Measurements from ENCODE around the gene AP1AR. TPM values are rescaled to one million over a fixed set of nuclear protein-coding genes. Genes with fewer than 3 reads are reported as not detected.

AP1AR gene, protein sequence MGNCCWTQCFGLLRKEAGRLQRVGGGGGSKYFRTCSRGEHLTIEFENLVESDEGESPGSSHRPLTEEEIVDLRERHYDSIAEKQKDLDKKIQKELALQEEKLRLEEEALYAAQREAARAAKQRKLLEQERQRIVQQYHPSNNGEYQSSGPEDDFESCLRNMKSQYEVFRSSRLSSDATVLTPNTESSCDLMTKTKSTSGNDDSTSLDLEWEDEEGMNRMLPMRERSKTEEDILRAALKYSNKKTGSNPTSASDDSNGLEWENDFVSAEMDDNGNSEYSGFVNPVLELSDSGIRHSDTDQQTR
- 10 to 100 TPM; 21.6 to 33.2 TPM for total RNA-seq

DNA sequence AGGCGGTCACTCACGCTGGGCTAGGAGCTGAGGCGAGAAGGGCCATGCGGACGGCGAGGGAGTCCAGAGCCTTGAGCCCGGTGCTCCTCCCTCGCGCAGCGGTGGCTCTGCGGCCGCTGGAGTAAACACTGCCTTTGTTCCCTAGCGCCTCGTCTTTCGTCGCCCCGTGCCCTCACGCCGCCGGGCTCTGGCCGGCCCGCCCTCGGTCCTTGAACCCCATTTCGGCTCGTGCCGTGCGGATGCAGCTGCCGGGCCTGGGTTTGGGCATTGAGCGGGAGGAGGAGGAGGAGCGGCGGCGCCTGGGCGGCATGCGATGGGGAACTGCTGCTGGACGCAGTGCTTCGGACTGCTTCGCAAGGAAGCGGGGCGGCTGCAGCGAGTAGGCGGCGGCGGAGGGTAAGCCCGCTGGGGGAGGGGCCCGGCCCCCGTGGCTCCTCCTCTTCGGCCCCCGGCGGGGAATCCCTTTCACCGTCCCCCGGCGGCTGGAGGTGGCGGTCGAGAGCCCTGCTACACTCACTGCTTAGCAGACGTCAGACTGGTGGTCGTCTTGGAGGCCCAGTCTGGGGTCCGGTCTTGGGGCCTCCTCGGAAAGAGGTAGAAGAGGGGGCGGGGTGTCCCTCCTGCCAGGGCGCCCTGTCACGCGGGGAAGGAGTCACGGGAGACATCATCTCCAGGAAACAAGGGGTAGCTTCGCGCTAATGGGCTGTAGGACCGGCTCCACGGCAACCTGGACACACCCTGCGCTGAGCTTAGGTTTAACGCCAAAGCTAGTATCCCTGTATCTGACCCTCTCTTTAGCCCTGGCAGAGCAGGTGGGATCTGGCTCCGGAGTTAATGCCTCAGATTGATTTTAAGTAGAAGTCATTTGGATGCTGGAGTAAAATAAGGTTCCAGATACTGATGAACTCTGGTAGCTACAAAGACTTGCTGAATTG is at the start of gene AP1AR:
AP1AR (plus strand) TSS at position 9 of the 935 bp plus-strand sequence; CDS start at position 314, 305 bp downstream.
- Mint-ChIP-seq H3K4me3 (peak within 1 kb of the TSS; percentile 86 to 95), H3K4me1 (ENCODE audit: low read depth) (peaks cover 31% of the 10 kb centered on the region), H3K27ac (peak within 1 kb of the TSS; percentile 94), H3K36me3 (ENCODE audit: insufficient read depth in 2 of 2) (peaks cover 0 to 2% of the 10 kb centered on the region in 2 donors), H3K27me3 (ENCODE audit: low read depth) (no peaks in the 10 kb centered on the region), H3K9me3 (no peaks in the 10 kb centered on the region)
- ATAC-seq (replicated peaks in 1 of 2) (peak; percentile 68 to 69), DNase-seq (peak; percentile 91)

- H3K27me3 Mint-ChIP-seq (ENCODE audit: low read depth): no peaks in the 10 kb centered on the region
- no peak overlapping the region for H3K27ac Mint-ChIP-seq
- no peak for ATAC-seq (replicated peaks in 1 of 2)
- H3K4me3 Mint-ChIP-seq: peak overlapping the region in 1 of 2 donors; percentile 36
- H3K9me3 Mint-ChIP-seq: no peaks in the 10 kb centered on the region
- DNase-seq: no peak
- H3K4me1 Mint-ChIP-seq (ENCODE audit: low read depth): peaks cover 56% of the 10 kb centered on the region
- H3K36me3 Mint-ChIP-seq (ENCODE audit: insufficient read depth in 2 of 2): peaks cover 1 to 11% of the 10 kb centered on the region in 2 donors
These were observed 49.0 kb upstream of the AP1AR start for GRCh38 chr4:112182604-112183003.

DNA sequence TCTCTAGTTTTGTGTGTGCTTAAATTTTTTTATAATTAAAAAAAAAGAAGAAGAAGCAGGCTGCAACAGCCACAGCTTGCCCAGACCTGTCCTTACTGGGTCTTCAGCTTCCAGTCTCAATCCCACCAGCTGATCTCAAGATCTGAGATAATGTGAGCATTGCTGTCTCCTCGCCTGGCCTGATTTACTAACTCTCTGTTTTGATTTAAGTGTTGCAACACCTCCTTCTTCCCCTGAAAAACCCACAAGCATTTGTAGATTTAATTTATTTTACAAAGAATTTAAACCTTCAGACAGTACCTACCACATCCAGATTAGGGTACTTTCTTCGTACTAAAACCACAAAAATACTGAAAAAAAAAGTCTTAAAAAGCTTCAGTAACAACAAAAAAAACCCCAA is 48.3 kb upstream of the AP1AR start:
- Mint-ChIP-seq H3K4me3 (peak overlapping the region; percentile 28 to 59), H3K27ac (peak overlapping the region; percentile 88), H3K9me3 (no peaks in the 10 kb centered on the region), H3K27me3 (ENCODE audit: low read depth) (no peaks in the 10 kb centered on the region), H3K4me1 (ENCODE audit: low read depth) (peaks cover 55% of the 10 kb centered on the region), H3K36me3 (ENCODE audit: insufficient read depth in 2 of 2) (peaks cover 3 to 13% of the 10 kb centered on the region in 2 donors)
- DNase-seq (no peak), ATAC-seq (replicated peaks in 1 of 2) (peak in 1 of 2 donors; percentile 51)

DNA sequence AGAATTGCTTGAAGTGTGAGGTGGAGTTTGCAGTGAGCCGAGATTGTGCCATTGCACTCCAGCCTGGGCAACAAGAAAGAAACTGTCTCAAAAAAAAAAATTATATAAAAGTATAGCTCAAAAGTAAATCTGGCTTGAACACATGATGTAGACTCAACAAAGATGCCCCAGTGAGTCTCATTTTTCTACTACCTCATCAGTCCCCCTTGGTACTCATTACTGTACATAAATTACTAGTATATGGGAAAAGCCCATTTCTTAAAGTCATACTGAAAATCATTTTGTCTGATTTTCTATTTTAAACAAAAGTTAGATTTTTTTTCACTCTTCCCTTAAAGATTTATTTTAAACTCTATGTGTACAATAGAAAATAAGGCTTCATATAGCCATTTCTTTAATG is 47.1 kb upstream of the AP1AR start:
- ATAC-seq (replicated peaks in 1 of 2) (peak; percentile 86 to 93), DNase-seq (no peak)
- peaks cover 48% of the 10 kb centered on the region for H3K4me1 Mint-ChIP-seq (ENCODE audit: low read depth)
- peak overlapping the region in 1 of 2 donors; percentile 24 for H3K4me3 Mint-ChIP-seq
- H3K27ac Mint-ChIP-seq: no peak overlapping the region
- no peaks in the 10 kb centered on the region for H3K9me3 Mint-ChIP-seq
- peaks cover 3 to 13% of the 10 kb centered on the region in 2 donors for H3K36me3 Mint-ChIP-seq (ENCODE audit: insufficient read depth in 2 of 2)
- H3K27me3 Mint-ChIP-seq (ENCODE audit: low read depth): no peaks in the 10 kb centered on the region

DNA sequence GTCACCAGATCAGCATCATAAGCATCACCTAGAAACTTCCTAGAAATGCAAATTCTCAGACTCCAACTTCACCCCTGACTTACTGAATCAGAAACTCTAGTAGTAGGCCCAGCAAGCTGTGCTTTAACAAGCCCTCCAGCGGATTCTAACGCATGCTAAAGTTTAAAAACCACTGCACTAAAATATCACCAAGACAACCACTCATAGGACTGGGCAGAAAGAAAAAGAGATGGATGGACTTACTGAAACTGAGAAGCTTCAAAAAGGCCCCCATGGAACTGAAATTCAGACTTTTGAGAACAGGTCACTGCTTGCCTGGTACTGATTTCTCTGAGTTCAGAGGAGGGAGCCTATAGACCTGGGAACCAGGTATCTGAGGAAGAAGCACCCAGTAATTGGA is 46.3 kb upstream of the AP1AR start:
- ATAC-seq (replicated peaks in 1 of 2) (peak in 1 of 2 donors; percentile 39), DNase-seq (no peak)
- no peak overlapping the region for H3K4me3 Mint-ChIP-seq
- no peak overlapping the region for H3K27ac Mint-ChIP-seq
- H3K4me1 Mint-ChIP-seq (ENCODE audit: low read depth): peaks cover 48% of the 10 kb centered on the region
- peaks cover 5 to 15% of the 10 kb centered on the region in 2 donors for H3K36me3 Mint-ChIP-seq (ENCODE audit: insufficient read depth in 2 of 2)
- H3K9me3 Mint-ChIP-seq: no peaks in the 10 kb centered on the region
- H3K27me3 Mint-ChIP-seq (ENCODE audit: low read depth): no peaks in the 10 kb centered on the region

DNA sequence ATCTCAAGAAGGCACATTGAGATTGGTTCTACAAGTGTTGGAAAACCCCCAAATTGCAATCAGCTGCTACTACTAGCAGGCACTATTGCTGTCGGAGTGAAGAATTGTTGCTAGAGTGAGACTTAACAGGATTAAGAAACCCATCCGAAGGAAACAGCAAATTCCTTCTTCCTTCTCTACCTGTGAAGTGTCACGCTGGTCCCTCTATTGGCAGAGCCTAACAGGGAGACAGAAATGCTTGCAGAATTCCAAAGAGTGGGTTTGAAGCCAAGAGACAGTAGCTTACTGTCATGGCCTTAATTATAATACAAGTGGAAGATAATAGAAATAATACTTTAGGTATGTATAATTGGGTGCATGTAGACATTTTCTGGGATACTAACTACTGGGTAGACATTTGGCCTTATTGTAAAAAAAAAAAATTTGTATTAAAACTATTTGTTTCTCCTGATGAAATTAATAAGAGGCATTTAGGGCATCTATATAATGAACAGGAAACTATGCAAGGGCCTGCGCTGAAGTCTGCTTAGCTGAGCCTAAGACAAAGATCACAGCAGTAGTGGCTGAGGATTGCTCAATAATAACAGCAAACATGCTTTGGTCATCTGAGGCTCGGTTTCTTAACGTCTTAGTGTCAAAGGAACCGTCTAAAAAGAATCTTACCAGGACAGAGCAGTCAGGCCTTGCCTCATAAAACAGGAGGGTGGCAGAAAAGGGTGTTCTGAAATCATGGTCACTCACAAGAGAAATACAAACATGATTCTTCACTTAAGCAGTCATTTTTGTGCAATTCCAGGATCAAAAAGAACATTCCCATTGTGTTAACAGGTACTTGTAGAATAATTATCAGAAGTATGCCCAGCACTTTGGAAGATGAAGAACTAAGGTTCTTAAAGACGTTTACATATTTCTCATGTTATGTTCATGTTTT is 45.6 kb upstream of the AP1AR start:
- no peak overlapping the region for H3K4me3 Mint-ChIP-seq
- DNase-seq (no peak), ATAC-seq (replicated peaks in 1 of 2) (no peak)
- no peaks in the 10 kb centered on the region for H3K9me3 Mint-ChIP-seq
- peaks cover 5 to 11% of the 10 kb centered on the region in 2 donors for H3K36me3 Mint-ChIP-seq (ENCODE audit: insufficient read depth in 2 of 2)
- H3K27me3 Mint-ChIP-seq (ENCODE audit: low read depth): no peaks in the 10 kb centered on the region
- H3K27ac Mint-ChIP-seq: no peak overlapping the region
- H3K4me1 Mint-ChIP-seq (ENCODE audit: low read depth): peaks cover 43% of the 10 kb centered on the region

- DNase-seq (no peak), ATAC-seq (replicated peaks in 1 of 2) (no peak)
- no peak overlapping the region for H3K4me3 Mint-ChIP-seq
- no peak overlapping the region for H3K27ac Mint-ChIP-seq
- H3K27me3 Mint-ChIP-seq (ENCODE audit: low read depth): no peaks in the 10 kb centered on the region
- H3K9me3 Mint-ChIP-seq: no peaks in the 10 kb centered on the region
- H3K36me3 Mint-ChIP-seq (ENCODE audit: insufficient read depth in 2 of 2): peaks cover 4 to 5% of the 10 kb centered on the region in 2 donors
- H3K4me1 Mint-ChIP-seq (ENCODE audit: low read depth): peaks cover 6% of the 10 kb centered on the region
These were observed 41.8 kb upstream of the AP1AR start for GRCh38 chr4:112189754-112190153.

GRCh38 chr4:112190684-112191083 is 40.9 kb upstream of the AP1AR start:
- H3K4me1 Mint-ChIP-seq (ENCODE audit: low read depth): no peaks in the 10 kb centered on the region
- H3K4me3 Mint-ChIP-seq: no peak overlapping the region
- DNase-seq (no peak), ATAC-seq (replicated peaks in 1 of 2) (no peak)
- H3K36me3 Mint-ChIP-seq (ENCODE audit: insufficient read depth in 2 of 2): peaks cover 4 to 7% of the 10 kb centered on the region in 2 donors
- H3K27ac Mint-ChIP-seq: no peak overlapping the region
- no peaks in the 10 kb centered on the region for H3K9me3 Mint-ChIP-seq
- no peaks in the 10 kb centered on the region for H3K27me3 Mint-ChIP-seq (ENCODE audit: low read depth)

DNA sequence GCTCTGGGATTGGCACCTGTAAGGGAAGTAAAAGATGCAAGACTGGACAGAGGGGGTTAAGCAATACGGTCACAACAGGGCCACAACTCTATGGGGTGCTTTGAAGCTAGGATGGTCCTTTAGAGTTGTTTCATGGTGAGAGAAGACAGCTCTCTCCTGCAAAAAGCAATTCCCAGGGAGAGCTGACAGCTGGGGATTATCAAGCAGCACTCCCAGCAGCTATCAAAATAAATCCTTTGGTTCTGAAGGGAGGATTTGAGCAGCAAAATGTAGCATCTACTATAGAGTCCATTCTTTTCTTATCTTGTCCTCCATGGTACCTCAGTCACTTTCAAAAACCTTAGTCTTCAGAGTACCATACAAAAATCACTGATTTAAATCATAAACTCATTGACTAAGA is 35.1 kb upstream of the AP1AR start:
- H3K36me3 Mint-ChIP-seq (ENCODE audit: insufficient read depth in 2 of 2): peaks cover 0 to 2% of the 10 kb centered on the region in 2 donors
- no peaks in the 10 kb centered on the region for H3K9me3 Mint-ChIP-seq
- H3K4me3 Mint-ChIP-seq: no peak overlapping the region
- DNase-seq: no peak
- H3K4me1 Mint-ChIP-seq (ENCODE audit: low read depth): peaks cover 20% of the 10 kb centered on the region
- H3K27ac Mint-ChIP-seq: no peak overlapping the region
- peaks cover 5% of the 10 kb centered on the region for H3K27me3 Mint-ChIP-seq (ENCODE audit: low read depth)
- no peak for ATAC-seq (replicated peaks in 1 of 2)

DNA sequence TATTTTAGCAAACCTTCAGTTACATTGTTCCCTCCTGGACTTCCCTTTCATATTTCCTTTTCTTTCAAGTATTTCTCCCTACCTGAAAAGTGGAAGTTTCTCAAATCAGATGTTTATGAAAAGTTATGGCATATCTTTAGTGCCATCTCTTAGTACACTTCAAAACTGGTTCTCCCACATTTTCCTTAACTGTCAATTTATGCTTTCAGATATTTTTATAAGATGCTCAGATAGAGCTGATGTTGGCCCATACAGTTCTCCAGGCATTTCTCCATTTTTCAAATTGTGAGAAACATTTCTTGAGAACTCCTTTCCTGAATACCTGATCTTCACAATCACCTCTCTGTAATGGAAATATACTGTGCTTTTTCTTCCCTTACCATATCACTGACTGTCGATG is 32.5 kb upstream of the AP1AR start:
- Mint-ChIP-seq H3K27me3 (ENCODE audit: low read depth) (peaks cover 5% of the 10 kb centered on the region), H3K4me3 (peak overlapping the region; percentile 52 to 71), H3K36me3 (ENCODE audit: insufficient read depth in 2 of 2) (peaks cover 0 to 2% of the 10 kb centered on the region in 2 donors), H3K4me1 (ENCODE audit: low read depth) (peaks cover 20% of the 10 kb centered on the region), H3K9me3 (no peaks in the 10 kb centered on the region), H3K27ac (peak overlapping the region; percentile 27)
- DNase-seq (no peak), ATAC-seq (replicated peaks in 1 of 2) (peak; percentile 37 to 49)

DNA sequence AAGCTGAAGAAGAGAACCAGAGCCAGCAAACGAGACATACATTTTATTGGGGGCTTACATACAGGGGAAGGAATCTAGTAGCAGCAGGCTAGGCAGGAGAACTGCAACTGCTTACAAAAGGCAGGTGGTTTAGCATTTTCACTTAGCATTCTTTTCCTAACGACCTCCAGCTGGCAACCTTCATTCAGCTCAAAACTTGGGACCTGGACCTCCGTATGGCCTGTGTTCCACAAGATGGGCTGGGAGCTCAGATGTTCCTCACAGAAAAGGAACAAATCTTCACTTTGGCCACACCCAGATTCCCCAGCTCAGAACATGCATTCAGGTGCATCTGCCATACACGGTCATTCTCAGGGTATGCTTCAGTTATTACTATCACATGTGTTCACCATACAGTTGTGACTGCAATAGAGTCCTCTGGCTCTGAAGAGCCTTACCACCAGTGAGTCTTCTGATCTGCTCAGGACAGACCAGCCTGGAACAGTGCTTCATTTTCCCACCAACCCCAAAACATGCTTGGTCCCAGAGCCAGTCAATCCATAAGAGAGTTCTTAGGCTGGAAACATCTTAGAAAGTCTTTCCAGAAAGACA is 29.6 kb upstream of the AP1AR start:
- no peaks in the 10 kb centered on the region for H3K36me3 Mint-ChIP-seq (ENCODE audit: insufficient read depth in 2 of 2)
- H3K4me3 Mint-ChIP-seq: no peak overlapping the region
- DNase-seq (no peak), ATAC-seq (replicated peaks in 1 of 2) (peak; percentile 36 to 44)
- no peaks in the 10 kb centered on the region for H3K9me3 Mint-ChIP-seq
- H3K4me1 Mint-ChIP-seq (ENCODE audit: low read depth): peaks cover 20% of the 10 kb centered on the region
- H3K27me3 Mint-ChIP-seq (ENCODE audit: low read depth): peaks cover 5% of the 10 kb centered on the region
- no peak overlapping the region for H3K27ac Mint-ChIP-seq

DNA sequence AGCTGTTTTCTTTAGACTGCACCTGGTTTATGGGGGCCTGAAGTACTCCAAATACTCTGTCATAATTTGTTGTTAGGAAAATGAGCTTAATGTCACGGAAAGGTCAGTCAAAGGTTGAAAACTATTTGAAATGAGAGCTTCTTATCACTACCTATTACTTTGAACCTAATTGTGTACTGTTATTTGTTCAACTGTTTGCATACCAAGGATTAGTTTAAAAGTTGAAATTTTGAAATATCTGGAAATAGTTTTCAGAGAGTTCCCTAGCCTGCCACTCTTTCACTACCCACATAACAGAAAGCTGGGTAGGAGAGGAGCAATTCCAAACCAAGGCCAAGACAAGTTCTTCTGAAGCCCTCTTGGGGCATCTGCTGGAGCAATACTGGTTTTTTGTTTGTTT is 28.0 kb upstream of the AP1AR start:
- no peak for ATAC-seq (replicated peaks in 1 of 2)
- no peak overlapping the region for H3K4me3 Mint-ChIP-seq

More for the DNA sequence above, 28.0 kb upstream of the AP1AR start:
- DNase-seq: no peak
- Mint-ChIP-seq H3K4me1 (ENCODE audit: low read depth) (peaks cover 20% of the 10 kb centered on the region), H3K9me3 (no peaks in the 10 kb centered on the region), H3K27me3 (ENCODE audit: low read depth) (peaks cover 5% of the 10 kb centered on the region), H3K36me3 (ENCODE audit: insufficient read depth in 2 of 2) (no peaks in the 10 kb centered on the region), H3K27ac (no peak overlapping the region)

All from activated T-cell treated with anti-CD3 and anti-CD28 coated beads, Interleukin-2, amount 50 U/mL, for 72 hours (primary cell).